Activated T-cell treated with anti-CD3 and anti-CD28 coated beads, Interleukin-2, amount 50 U/mL, for 24 hours (primary cell): ENCODE data around the gene BEST1.
"Not testable (repeated sequence)": the region's sequence is repeated elsewhere in the genome, so short reads cannot be mapped to it uniquely, and the experiment has no call there.

ENCODE experiments used
- DNase-seq: peaks from one replicate; pipeline ENCODE4 v3.0.0-alpha.2; 2020
- H3K27ac Mint-ChIP-seq: 2 replicates; pipeline ENCODE4 v1.8.0; 2020; ENCODE audit warnings: mild to moderate bottlenecking, mixed read lengths
- H3K27me3 Mint-ChIP-seq: 2 replicates; pipeline ENCODE4 v1.8.0; 2020; ENCODE audit warnings: mixed read lengths
- H3K36me3 Mint-ChIP-seq: 2 replicates; pipeline ENCODE4 v1.8.0; 2020; ENCODE audit warnings: low read depth, mixed read lengths
- H3K4me1 Mint-ChIP-seq: 2 replicates; pipeline ENCODE4 v1.8.0; 2020; ENCODE audit warnings: low read depth, mixed read lengths
- H3K4me3 Mint-ChIP-seq: 2 replicates; pipeline ENCODE4 v1.8.0; 2020; ENCODE audit warnings: mild to moderate bottlenecking, moderate library complexity, mixed read lengths
- H3K9me3 Mint-ChIP-seq: 2 replicates; pipeline ENCODE4 v1.8.0; 2020; ENCODE audit warnings: mixed read lengths

The BEST1 gene

GRCh38 chr11:61962213-61963015 lies 12.3 kb downstream of the BEST1 start:
- Mint-ChIP-seq H3K9me3 (no peaks in the 10 kb centered on the region), H3K4me1 (peaks cover 43% of the 10 kb centered on the region), H3K27ac (peak overlapping the region; percentile 32), H3K4me3 (no peak overlapping the region), H3K27me3 (no peaks in the 10 kb centered on the region), H3K36me3 (peaks cover 47% of the 10 kb centered on the region)
- peak; percentile 25 for DNase-seq

GRCh38 chr11:61963016-61963281 lies 12.8 kb downstream of the BEST1 start:
- peaks cover 50% of the 10 kb centered on the region for H3K36me3 Mint-ChIP-seq
- DNase-seq: peak; percentile 26

GRCh38 chr11:61963282-61964057 lies 13.3 kb downstream of the BEST1 start:
- DNase-seq: peak; percentile 17
- peaks cover 50% of the 10 kb centered on the region for H3K4me1 Mint-ChIP-seq
- H3K9me3 Mint-ChIP-seq: no peaks in the 10 kb centered on the region
- peaks cover 51% of the 10 kb centered on the region for H3K36me3 Mint-ChIP-seq
- no peaks in the 10 kb centered on the region for H3K27me3 Mint-ChIP-seq
- peak overlapping the region; percentile 65 for H3K27ac Mint-ChIP-seq
- no peak overlapping the region for H3K4me3 Mint-ChIP-seq

More at GRCh38 chr11:61963016-61963281, 12.8 kb downstream of the BEST1 start:
- Mint-ChIP-seq H3K27ac (peak overlapping the region; percentile 32), H3K9me3 (no peaks in the 10 kb centered on the region), H3K4me1 (peaks cover 44% of the 10 kb centered on the region), H3K4me3 (no peak overlapping the region), H3K27me3 (no peaks in the 10 kb centered on the region)

GRCh38 chr11:61964058-61964665 lies 14.0 kb downstream of the BEST1 start:
- no peaks in the 10 kb centered on the region for H3K27me3 Mint-ChIP-seq
- DNase-seq: no peak

GRCh38 chr11:61964666-61965271 lies 14.6 kb downstream of the BEST1 start:
- peak overlapping the region; percentile 71 for H3K27ac Mint-ChIP-seq

More at GRCh38 chr11:61964058-61964665, 14.0 kb downstream of the BEST1 start:
- Mint-ChIP-seq H3K9me3 (no peaks in the 10 kb centered on the region), H3K4me1 (peaks cover 52% of the 10 kb centered on the region), H3K36me3 (peaks cover 51% of the 10 kb centered on the region), H3K27ac (peak overlapping the region; percentile 65), H3K4me3 (no peak overlapping the region)

DNA sequence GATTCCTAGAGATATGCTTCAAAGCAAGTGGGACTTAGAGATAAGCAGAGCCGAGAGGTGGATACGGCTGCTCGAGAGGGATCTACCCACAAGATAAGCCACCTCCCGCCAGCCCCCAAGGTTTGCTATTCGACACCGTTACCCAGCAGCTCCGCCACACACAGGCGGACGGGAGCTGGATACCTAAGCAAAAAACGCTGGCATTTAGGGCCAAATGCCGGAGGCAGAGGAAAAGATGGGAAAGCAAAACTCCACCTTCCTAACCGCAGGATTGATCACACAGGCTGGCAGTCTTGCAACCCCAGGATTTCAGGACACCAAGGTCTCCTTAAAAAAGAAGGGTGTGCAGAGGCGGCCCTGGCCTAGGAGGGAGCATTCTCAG lies 16.6 kb downstream of the BEST1 start:
- H3K27me3 Mint-ChIP-seq: no peaks in the 10 kb centered on the region
- H3K36me3 Mint-ChIP-seq: peaks cover 51% of the 10 kb centered on the region

More at GRCh38 chr11:61964666-61965271, 14.6 kb downstream of the BEST1 start:
- Mint-ChIP-seq H3K36me3 (peaks cover 51% of the 10 kb centered on the region), H3K4me1 (peaks cover 54% of the 10 kb centered on the region), H3K4me3 (peak overlapping the region; percentile 92)
- H3K27me3 Mint-ChIP-seq, H3K9me3 Mint-ChIP-seq: not testable (repeated sequence)
- peak; percentile 24 for DNase-seq

DNA sequence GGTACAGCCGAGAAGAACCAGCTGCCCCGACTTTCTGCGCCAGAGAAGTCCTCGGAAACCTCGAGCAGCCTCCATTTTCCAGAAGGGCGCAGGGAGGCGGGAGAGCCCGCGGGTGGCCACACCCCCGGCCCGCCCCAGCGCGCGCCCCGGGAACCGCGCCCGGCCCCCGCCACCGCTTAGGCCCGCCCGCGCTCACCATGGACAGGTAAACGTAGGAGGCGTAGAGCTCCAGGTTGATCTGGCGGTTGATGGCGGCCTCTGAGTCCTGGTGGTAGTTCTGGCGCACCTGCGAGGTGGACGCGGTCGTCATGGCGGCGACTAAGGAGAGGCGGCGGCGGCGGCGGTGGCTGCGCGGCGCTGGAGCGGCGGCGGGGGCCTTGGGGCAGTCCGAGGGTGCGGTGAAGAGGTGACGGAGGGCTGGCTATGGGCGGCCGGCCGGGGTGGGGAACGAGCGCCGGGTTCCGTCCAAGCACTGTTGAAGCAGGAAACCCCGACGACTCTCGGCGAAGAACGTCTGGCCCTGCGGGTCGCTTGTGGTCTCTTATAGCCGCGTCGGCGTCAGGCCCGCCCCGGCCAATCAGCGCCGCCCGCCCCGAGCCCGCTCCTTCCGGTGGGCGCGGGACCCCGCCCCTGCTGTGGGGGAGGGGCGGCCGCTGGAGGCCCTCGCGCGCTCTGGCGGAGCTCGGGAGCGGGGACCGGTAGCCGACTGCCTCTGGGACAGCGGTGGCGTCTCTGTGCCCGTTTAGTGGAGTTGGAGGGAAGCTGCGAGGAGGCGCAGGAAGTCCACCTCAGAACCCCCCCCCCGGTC lies 17.2 kb downstream of the BEST1 start, which contains the start of gene FTH1:
Gene FTH1, minus strand, starts transcription at position 519 of the 808 bp plus-strand sequence. Its CDS starts 209 bp downstream, at position 310.
- H3K4me3 Mint-ChIP-seq: peak within 1 kb of the TSS; percentile 92
- H3K36me3 Mint-ChIP-seq: peaks cover 51% of the 10 kb centered on the region
- DNase-seq: peak; percentile 91
- H3K4me1 Mint-ChIP-seq: peaks cover 72% of the 10 kb centered on the region
- no peaks in the 10 kb centered on the region for H3K9me3 Mint-ChIP-seq
- H3K27ac Mint-ChIP-seq: peak within 1 kb of the TSS; percentile 93
- H3K27me3 Mint-ChIP-seq: no peaks in the 10 kb centered on the region

More for the DNA sequence above, 16.6 kb downstream of the BEST1 start:
- no peaks in the 10 kb centered on the region for H3K9me3 Mint-ChIP-seq
- H3K27ac Mint-ChIP-seq: peak overlapping the region; percentile 93
- H3K4me3 Mint-ChIP-seq: peak overlapping the region; percentile 92
- DNase-seq: peak; percentile 48
- peaks cover 70% of the 10 kb centered on the region for H3K4me1 Mint-ChIP-seq

GRCh38 chr11:61967924-61968757 lies 18.0 kb downstream of the BEST1 start:
- Mint-ChIP-seq H3K27me3 (no peaks in the 10 kb centered on the region), H3K27ac (peak overlapping the region; percentile 91), H3K9me3 (no peaks in the 10 kb centered on the region), H3K4me3 (peak overlapping the region; percentile 92), H3K4me1 (peaks cover 75% of the 10 kb centered on the region), H3K36me3 (peaks cover 44% of the 10 kb centered on the region)
- peak; percentile 77 for DNase-seq

DNA sequence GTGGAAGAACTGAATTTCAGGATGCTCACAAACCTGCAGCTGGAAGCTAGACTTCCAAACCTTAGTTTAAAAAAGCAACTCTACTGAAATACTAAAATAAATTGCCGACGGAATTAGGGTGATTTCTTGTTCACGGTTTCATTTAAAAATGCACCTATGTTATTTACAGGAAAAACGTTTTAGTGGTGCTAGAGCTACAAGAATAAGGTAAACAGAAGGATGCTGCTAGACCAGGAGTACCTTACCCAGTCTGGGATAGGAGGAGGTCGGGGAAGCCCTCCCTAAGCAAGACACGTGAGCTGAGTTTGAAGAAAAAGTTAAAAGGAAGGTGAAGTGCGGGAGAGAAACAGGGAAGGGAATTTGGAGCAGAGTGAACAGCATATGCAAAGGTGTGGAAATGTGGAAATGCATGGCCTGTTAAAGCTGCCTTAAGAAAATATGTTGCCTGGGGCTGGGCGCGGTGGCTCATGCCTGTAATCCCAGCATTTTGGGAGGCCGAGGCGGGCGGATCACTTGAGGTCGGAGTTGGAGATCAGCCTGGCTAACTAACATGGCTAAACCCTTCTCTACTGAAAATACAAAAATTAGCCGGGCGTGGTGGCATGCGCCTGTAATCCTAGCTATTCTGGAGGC lies 18.7 kb downstream of the BEST1 start:
- Mint-ChIP-seq H3K36me3 (peaks cover 37% of the 10 kb centered on the region), H3K4me3 (peak overlapping the region; percentile 92), H3K27ac (no peak overlapping the region), H3K27me3 (no peaks in the 10 kb centered on the region), H3K9me3 (no peaks in the 10 kb centered on the region), H3K4me1 (peaks cover 73% of the 10 kb centered on the region)
- peak; percentile 23 for DNase-seq

DNA sequence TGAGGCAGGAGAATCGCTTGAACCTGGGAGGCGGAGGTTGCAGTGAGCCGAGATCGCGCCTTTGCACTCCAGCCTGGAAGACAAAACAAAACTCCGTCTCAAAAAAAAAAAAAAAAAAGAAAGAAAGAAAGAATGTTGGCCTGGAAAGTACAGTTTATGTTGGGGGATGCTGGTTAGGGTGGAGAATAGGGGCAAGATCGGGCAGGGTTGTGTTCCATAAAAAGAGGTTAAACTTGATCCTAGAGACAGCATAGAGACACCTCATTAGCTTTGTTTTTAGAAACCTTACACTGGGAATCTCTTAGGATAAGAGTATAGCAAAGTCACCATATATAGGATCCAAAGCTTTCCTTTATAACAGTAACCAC lies 19.2 kb downstream of the BEST1 start:
- Mint-ChIP-seq H3K4me3 (peak overlapping the region; percentile 33), H3K36me3 (peaks cover 32% of the 10 kb centered on the region), H3K27me3 (no peaks in the 10 kb centered on the region), H3K4me1 (peaks cover 68% of the 10 kb centered on the region), H3K27ac (no peak overlapping the region), H3K9me3 (no peaks in the 10 kb centered on the region)
- no peak for DNase-seq

- Mint-ChIP-seq H3K9me3 (no peaks in the 10 kb centered on the region), H3K36me3 (peaks cover 25% of the 10 kb centered on the region), H3K4me1 (peaks cover 61% of the 10 kb centered on the region), H3K4me3 (no peak overlapping the region), H3K27me3 (no peaks in the 10 kb centered on the region), H3K27ac (peak overlapping the region; percentile 60)
- DNase-seq: no peak
These were observed 19.9 kb downstream of the BEST1 start for GRCh38 chr11:61969838-61970662.
